Kidney epithelial cell (primary cell): ENCODE measurements around the gene EFCAB6. TPM values are rescaled to one million over a fixed set of nuclear protein-coding genes. Genes with fewer than 3 reads are reported as not detected.

Experiments
- DNase-seq: peaks from one replicate; pipeline ENCODE4 v3.0.0-alpha.2; 2010; ENCODE audit warnings: low read depth
- H3K27me3 ChIP-seq: 2 replicates; pipeline ENCODE4 v1.6.0; 2011; ENCODE audit warnings: low read length; ENCODE audit not compliant: control insufficient read depth, insufficient read depth
- H3K36me3 ChIP-seq: 2 replicates; pipeline ENCODE4 v1.5.1; 2011; ENCODE audit warnings: low read length; ENCODE audit not compliant: control insufficient read depth, insufficient read depth
- H3K4me3 ChIP-seq: 2 replicates; pipeline ENCODE4 v1.5.1; 2011; ENCODE audit warnings: low read depth, mild to moderate bottlenecking, control low read depth, low read length
- total RNA-seq: library from RNA; depleted of rRNA; stranded (reverse); fragments of >200 nt; gene quantifications from 2 replicates; pipeline ENCODE4 v1.2.3, GENCODE V29; 2015
- TF ChIP-seq, protein P1 (sequence below): IDR thresholded peaks from 2 replicates; pipeline ENCODE4 v1.5.1; 2011; ENCODE audit warnings: mild to moderate bottlenecking, moderate library complexity, low read length, control low read depth, inconsistent platforms; ENCODE audit not compliant: insufficient read depth, poor library complexity, severe bottlenecking

The EFCAB6 gene
- total RNA-seq, 1 donor from 2014 or later: 2.3 TPM

DNA sequence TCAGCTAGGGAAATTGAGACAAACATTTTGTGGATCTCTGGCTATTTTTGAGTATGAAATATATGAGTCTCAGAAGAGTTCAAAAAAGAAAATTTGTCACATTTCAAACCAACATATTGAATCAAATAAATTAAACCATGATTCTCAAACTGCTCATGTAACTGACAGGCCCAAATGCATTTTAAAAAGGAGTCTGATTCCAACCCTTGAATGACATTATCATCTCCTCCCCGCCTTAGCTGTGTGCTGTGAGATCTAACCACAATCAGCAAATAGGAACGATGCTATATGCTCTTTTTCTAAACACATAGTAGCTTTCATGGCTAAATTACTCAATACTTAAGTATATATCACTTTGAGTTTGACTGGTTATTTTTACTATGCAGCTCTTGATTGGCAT, 57.1 kb downstream of the EFCAB6 start:
- no peaks in the 10 kb centered on the region for H3K27me3 ChIP-seq
- TF ChIP-seq, protein P1, sequence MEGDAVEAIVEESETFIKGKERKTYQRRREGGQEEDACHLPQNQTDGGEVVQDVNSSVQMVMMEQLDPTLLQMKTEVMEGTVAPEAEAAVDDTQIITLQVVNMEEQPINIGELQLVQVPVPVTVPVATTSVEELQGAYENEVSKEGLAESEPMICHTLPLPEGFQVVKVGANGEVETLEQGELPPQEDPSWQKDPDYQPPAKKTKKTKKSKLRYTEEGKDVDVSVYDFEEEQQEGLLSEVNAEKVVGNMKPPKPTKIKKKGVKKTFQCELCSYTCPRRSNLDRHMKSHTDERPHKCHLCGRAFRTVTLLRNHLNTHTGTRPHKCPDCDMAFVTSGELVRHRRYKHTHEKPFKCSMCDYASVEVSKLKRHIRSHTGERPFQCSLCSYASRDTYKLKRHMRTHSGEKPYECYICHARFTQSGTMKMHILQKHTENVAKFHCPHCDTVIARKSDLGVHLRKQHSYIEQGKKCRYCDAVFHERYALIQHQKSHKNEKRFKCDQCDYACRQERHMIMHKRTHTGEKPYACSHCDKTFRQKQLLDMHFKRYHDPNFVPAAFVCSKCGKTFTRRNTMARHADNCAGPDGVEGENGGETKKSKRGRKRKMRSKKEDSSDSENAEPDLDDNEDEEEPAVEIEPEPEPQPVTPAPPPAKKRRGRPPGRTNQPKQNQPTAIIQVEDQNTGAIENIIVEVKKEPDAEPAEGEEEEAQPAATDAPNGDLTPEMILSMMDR: no peak
- no peaks in the 10 kb centered on the region for H3K36me3 ChIP-seq
- H3K4me3 ChIP-seq: no peak overlapping the region
- DNase-seq: no peak

DNA sequence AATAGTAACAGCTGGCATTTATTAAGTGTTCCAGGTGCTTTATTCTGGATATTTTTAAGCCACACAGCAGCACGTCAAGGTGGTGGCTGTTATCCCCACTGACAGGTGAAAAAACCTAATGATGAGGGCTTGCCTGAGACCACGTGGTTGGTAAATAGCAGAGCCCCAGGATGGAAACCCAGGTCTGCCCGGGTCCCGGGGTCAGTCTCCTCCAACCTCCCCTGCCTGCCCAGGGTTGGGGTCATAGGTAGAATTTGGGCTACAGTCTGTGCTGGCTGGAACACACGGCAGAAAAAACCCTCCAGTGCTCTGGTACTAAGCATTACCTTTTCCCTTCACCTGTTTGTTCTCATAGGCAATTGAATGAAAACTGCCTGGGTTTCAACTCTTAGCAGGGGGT, 57.9 kb downstream of the EFCAB6 start:
- no peaks in the 10 kb centered on the region for H3K36me3 ChIP-seq
- DNase-seq: no peak
- H3K4me3 ChIP-seq: no peak overlapping the region
- TF ChIP-seq, protein P1: no peak
- no peaks in the 10 kb centered on the region for H3K27me3 ChIP-seq

DNA sequence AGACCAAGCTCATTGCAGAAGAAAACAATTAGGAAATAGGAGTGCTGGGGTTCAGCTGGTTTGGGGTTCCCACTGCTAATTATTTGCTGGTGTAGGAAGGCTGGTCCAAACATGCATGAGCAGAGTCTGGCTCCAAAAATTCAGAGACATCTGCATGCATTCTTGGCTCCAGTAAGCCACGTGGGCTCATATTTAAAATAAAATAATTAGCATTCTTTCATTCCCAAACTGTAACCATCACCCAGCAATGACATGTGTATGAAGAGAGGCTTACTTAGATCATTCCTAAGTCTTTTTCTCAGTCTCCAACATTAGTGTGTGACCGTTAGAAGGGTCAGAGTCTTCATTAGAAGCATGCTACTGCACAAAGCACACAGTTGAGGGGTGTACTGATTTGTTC, 58.4 kb downstream of the EFCAB6 start:
- no peak overlapping the region for H3K4me3 ChIP-seq
- no peaks in the 10 kb centered on the region for H3K36me3 ChIP-seq
- DNase-seq: no peak
- H3K27me3 ChIP-seq: no peaks in the 10 kb centered on the region
- TF ChIP-seq, protein P1: no peak

DNA sequence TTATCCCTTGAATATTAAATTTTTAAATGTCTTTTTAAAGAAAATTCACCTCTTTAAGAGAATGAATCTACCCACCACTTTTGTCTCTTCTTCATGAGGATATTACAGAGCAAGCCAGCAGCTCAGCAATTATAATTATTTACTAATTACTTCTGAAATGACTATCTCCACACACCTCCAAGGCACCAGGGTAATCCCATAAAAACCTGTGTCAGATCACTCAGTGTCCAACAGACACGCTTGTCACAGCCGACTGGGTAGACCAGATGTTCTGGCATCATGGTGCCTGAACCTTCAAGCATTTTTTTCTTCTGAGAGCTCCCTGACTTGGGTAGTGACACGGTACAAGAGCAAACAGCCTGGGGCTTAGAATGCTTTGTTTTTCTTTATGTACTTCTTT, 61.4 kb downstream of the EFCAB6 start:
- Histone ChIP-seq H3K36me3 (no peaks in the 10 kb centered on the region), H3K27me3 (no peaks in the 10 kb centered on the region), H3K4me3 (no peak overlapping the region)
- TF ChIP-seq, protein P1: no peak
- DNase-seq: no peak

DNA sequence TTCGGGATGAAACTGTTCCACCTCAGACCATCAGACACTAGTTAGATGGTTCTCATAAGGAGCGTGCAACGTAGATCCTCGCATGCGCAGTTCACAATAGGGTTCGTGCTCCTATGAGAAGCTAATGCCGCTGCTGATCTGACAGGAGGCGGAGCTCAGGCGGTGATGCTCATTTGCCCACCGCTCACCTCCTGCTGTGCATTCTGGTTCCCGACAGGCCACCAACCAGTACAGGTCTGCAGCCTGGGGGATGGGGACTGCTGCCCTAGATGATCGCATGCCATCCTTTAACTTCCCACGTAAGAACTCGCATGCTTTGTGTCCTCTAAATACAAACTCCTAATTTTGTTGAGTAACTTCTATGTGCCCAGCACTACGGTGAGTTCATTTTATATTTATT, 62.6 kb downstream of the EFCAB6 start:
- H3K36me3 ChIP-seq: no peaks in the 10 kb centered on the region
- H3K4me3 ChIP-seq: no peak overlapping the region
- H3K27me3 ChIP-seq: no peaks in the 10 kb centered on the region
- DNase-seq: no peak
- TF ChIP-seq, protein P1: no peak

DNA sequence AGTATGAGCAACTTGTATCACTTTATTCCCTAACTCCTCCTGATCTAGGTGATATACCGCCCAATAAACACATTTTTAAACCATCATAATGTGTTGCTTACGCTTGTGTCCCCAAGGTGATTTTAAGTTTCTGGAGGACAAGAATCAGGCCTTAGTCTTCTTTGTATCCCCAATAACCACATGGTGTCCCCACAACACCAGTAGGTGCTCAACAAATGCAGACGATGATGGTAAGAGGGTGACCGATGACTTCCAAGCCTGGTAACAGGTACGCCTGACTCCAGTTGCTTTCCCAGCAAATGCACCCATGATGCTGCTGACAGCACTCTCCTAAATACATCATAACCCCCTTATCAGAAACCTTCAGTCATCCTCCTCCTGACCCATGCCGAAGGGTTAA, 64.2 kb downstream of the EFCAB6 start:
- TF ChIP-seq, protein P1: no peak
- DNase-seq: no peak
- Histone ChIP-seq H3K27me3 (no peaks in the 10 kb centered on the region), H3K36me3 (no peaks in the 10 kb centered on the region), H3K4me3 (no peak overlapping the region)
